ENCODE measurements around the gene ICAM5. TPM values are rescaled to one million over a fixed set of nuclear protein-coding genes. Genes with fewer than 3 reads are reported as not detected.

ICAM5 gene
- total RNA-seq, 2 experiments from 2014 or later: 0.72 to 0.81 TPM

Other genes starting within 250 kb of the ICAM5 start
- 10 to 100 TPM; 28.3 to 31.9 TPM for gene SHFL, start 203.6 kb upstream of the ICAM5 start, total RNA-seq
- gene ANGPTL6, start 187.3 kb upstream of the ICAM5 start, total RNA-seq: 10 to 100 TPM; 18.6 to 20.7 TPM
- gene PPAN, start 183.6 kb upstream of the ICAM5 start, total RNA-seq: 10 to 100 TPM; 59.7 to 60.0 TPM
- 10 to 100 TPM; 11.8 to 12.2 TPM for gene P2RY11, start 178.3 kb upstream of the ICAM5 start, total RNA-seq
- 100 to 1,000 TPM; 213 to 222 TPM for gene EIF3G, start 170.1 kb upstream of the ICAM5 start, total RNA-seq
- gene DNMT1, start 95.0 kb upstream of the ICAM5 start, total RNA-seq: 100 to 1,000 TPM; 365 to 371 TPM
- 1 to 10 TPM; 3.4 TPM for gene S1PR2, start 58.6 kb upstream of the ICAM5 start, total RNA-seq
- gene MRPL4, start 37.7 kb upstream of the ICAM5 start, total RNA-seq: 100 to 1,000 TPM; 115 to 116 TPM
- 10 to 100 TPM; 11.5 to 12.0 TPM for gene ICAM1, start 18.8 kb upstream of the ICAM5 start, total RNA-seq
- not detected for gene ICAM4, start 3.0 kb upstream of the ICAM5 start, total RNA-seq
- 1 to 10 TPM in 1 of 2 experiments, under 1 TPM in 1; 0.86 to 1.1 TPM for gene ZGLP1, start 19.9 kb downstream of the ICAM5 start, total RNA-seq
- 1 to 10 TPM; 9.5 to 9.7 TPM for gene FDX2, start 26.1 kb downstream of the ICAM5 start, total RNA-seq
- gene RAVER1, start 43.6 kb downstream of the ICAM5 start, total RNA-seq: 10 to 100 TPM; 63.0 to 69.0 TPM
- 100 to 1,000 TPM; 109 to 114 TPM for gene ICAM3, start 49.7 kb downstream of the ICAM5 start, total RNA-seq
- gene TYK2, start 90.6 kb downstream of the ICAM5 start, total RNA-seq: 100 to 1,000 TPM; 175 to 190 TPM
- gene CDC37, start 113.6 kb downstream of the ICAM5 start, total RNA-seq: 100 to 1,000 TPM; 158 to 164 TPM
- 1 to 10 TPM; 5.5 TPM for gene PDE4A, start 130.6 kb downstream of the ICAM5 start, total RNA-seq
- gene KEAP1, start 213.4 kb downstream of the ICAM5 start, total RNA-seq: 10 to 100 TPM; 60.0 to 63.8 TPM
- not detected for gene S1PR5, start 227.5 kb downstream of the ICAM5 start, total RNA-seq

Data from activated naive CD4-positive, alpha-beta T cell treated with anti-CD3 and anti-CD28 coated beads for 36 hours (primary cell).